CD4-positive, alpha-beta T cell treated with Interleukin-10 for 1 hour (primary cell): ENCODE results near the gene SYNGR2.
A peak's percentile ranks its signal among the peaks of the same experiment; 100 is the strongest.

Experiments used
- DNase-seq: peaks from one replicate; pipeline ENCODE4 v3.0.0-alpha.2; 2020

The SYNGR2 gene

DNA sequence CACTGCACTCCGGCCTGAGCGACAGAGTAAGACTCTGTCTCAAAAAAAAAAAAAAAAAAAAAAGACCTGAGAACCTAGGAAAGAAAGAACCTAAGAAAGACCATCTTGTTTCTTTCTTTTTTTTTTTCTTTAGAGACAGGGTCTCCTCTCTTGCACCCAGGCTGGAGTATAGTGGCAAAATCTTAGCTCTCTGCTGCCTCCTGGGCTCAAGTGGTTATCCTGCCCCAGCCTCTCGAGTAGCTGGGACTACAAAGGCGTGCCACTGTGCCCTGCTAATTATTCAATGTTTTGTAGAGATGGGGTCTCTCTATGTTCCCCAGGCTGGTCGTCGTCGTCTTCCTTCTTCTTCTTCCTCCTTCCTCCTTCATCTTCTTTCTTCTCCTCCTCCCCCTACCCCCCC lies 37.9 kb downstream of the SYNGR2 start:
- DNase-seq = no peak

DNA sequence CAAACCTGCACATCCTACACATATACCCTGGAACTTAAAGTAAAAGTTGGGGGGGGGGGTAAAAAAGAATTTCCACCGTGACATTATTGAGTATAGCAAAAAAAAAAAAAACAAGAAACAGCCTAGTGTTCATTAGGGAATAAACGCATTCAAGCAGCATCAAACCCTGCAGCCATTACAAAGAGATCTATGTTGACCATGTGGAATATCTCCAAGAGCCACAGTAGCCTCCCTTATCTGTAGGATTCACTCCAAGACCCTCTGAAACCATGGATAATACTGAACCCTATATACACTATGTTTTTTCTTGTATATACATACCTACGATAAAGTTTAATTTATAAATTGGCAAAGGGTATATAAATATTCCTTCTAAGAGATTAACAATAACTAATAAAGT lies 40.1 kb downstream of the SYNGR2 start:
- DNase-seq = no peak

DNA sequence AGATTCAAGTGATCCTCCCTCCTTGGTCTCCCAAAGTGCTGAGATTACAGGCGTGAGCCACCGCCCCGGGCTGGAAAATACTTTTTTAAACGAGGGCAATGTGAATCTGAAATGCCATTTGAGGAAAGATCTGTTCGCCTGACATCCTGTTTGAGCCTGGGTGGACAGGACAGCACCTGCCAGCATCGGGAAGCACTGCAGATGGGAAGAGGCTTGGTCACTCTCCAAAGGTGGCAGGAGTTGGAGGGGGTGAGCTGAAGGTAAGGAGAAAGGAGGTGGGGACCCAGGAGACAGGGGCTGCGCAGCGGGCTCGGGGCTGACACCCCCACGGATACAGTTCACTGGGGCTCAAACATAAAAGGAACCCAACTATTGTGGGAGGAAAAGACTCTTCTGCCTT lies 41.7 kb downstream of the SYNGR2 start:
- DNase-seq = no peak

DNA sequence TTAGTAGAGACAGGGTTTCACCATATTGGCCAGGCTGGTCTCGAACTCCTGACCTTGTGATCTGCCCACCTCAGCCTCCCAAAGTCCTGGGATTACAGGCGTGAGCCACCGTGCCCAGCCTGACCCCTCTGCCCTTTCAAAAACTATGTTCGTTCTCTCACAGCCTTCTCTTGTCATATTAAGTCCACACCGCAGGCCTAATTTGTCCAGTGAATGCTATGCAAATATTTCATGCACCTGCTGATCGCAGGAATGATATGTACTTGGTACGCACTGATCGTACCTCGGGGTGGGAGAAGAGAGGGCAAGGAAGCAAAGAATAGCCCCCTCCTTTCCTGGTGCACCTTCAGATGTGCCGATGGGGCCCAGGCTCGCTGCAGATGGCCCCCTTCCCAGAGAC lies 42.7 kb downstream of the SYNGR2 start:
- no peak for DNase-seq

DNA sequence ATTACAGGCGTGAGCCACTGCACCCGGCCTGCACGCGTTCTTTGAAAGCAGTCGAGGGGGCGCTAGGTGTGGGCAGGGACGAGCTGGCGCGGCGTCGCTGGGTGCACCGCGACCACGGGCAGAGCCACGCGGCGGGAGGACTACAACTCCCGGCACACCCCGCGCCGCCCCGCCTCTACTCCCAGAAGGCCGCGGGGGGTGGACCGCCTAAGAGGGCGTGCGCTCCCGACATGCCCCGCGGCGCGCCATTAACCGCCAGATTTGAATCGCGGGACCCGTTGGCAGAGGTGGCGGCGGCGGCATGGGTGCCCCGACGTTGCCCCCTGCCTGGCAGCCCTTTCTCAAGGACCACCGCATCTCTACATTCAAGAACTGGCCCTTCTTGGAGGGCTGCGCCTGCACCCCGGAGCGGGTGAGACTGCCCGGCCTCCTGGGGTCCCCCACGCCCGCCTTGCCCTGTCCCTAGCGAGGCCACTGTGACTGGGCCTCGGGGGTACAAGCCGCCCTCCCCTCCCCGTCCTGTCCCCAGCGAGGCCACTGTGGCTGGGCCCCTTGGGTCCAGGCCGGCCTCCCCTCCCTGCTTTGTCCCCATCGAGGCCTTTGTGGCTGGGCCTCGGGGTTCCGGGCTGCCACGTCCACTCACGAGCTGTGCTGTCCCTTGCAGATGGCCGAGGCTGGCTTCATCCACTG lies 45.8 kb downstream of the SYNGR2 start, which contains the start of gene BIRC5:
BIRC5 (plus strand) TSS at position 238 of the 690 bp plus-strand sequence; CDS start at position 302, 64 bp downstream.
- DNase-seq = peak; percentile 89

DNA sequence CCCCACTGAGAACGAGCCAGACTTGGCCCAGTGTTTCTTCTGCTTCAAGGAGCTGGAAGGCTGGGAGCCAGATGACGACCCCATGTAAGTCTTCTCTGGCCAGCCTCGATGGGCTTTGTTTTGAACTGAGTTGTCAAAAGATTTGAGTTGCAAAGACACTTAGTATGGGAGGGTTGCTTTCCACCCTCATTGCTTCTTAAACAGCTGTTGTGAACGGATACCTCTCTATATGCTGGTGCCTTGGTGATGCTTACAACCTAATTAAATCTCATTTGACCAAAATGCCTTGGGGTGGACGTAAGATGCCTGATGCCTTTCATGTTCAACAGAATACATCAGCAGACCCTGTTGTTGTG lies 46.3 kb downstream of the SYNGR2 start:
- no peak for DNase-seq

DNA sequence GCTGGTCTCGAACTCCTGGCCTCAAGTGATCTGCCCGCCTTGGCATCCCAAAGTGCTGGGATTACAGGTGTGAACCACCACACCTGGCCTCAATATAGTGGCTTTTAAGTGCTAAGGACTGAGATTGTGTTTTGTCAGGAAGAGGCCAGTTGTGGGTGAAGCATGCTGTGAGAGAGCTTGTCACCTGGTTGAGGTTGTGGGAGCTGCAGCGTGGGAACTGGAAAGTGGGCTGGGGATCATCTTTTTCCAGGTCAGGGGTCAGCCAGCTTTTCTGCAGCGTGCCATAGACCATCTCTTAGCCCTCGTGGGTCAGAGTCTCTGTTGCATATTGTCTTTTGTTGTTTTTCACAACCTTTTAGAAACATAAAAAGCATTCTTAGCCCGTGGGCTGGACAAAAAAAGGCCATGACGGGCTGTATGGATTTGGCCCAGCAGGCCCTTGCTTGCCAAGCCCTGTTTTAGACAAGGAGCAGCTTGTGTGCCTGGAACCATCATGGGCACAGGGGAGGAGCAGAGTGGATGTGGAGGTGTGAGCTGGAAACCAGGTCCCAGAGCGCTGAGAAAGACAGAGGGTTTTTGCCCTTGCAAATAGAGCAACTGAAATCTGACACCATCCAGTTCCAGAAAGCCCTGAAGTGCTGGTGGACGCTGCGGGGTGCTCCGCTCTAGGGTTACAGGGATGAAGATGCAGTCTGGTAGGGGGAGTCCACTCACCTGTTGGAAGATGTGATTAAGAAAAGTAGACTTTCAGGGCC lies 51.2 kb downstream of the SYNGR2 start:
- no peak for DNase-seq
